ENCODE results near the gene ZFYVE28. TPM values are rescaled to one million over a fixed set of nuclear protein-coding genes. Genes with fewer than 3 reads are reported as not detected.

The ZFYVE28 gene
- total RNA-seq, 1 donor from 2014 or later, result 11.3 TPM

GRCh38 chr4:2387829-2388228, 30.6 kb downstream of the ZFYVE28 start:
- DNase-seq (ENCODE audit: extremely low spot score in 2 of 2), result no peak
- TF ChIP-seq CTCF (IDR thresholded peaks at IDR 0.05) (no peak), POLR2A (IDR thresholded peaks at IDR 0.05) (no peak), POLR2AphosphoS5 (IDR thresholded peaks at IDR 0.05; ENCODE audit: insufficient read depth in 1 of 2, low read depth in 1 of 2) (no peak)
- H3K4me1 ChIP-seq, result no peaks in the 10 kb centered on the region
- no peaks in the 10 kb centered on the region for H3K27me3 ChIP-seq
- intact Hi-C loops (cut with DNase I), result no loop called here
- no peak overlapping the region for H3K4me3 ChIP-seq
- no peak overlapping the region for H3K27ac ChIP-seq
- H3K36me3 ChIP-seq, result no peaks in the 10 kb centered on the region
- H3K9me3 ChIP-seq, result no peaks in the 10 kb centered on the region

- TF ChIP-seq POLR2A (IDR thresholded peaks at IDR 0.05), result no peak
- no peak for TF ChIP-seq POLR2AphosphoS5 (IDR thresholded peaks at IDR 0.05; ENCODE audit: insufficient read depth in 1 of 2, low read depth in 1 of 2)
- no peak for TF ChIP-seq CTCF (IDR thresholded peaks at IDR 0.05)
- Histone ChIP-seq H3K27ac (no peak overlapping the region), H3K4me1 (no peaks in the 10 kb centered on the region), H3K27me3 (no peaks in the 10 kb centered on the region), H3K36me3 (no peaks in the 10 kb centered on the region), H3K9me3 (no peaks in the 10 kb centered on the region), H3K4me3 (no peak overlapping the region)
- intact Hi-C loops (cut with DNase I), result no loop called here
- no peak for DNase-seq (ENCODE audit: extremely low spot score in 2 of 2)
These were observed 31.2 kb downstream of the ZFYVE28 start for GRCh38 chr4:2387218-2387617.

- no peak for DNase-seq (ENCODE audit: extremely low spot score in 2 of 2)
- intact Hi-C loops (cut with DNase I), result no loop called here
- no peaks in the 10 kb centered on the region for H3K4me1 ChIP-seq
These were observed 31.7 kb downstream of the ZFYVE28 start for GRCh38 chr4:2386717-2387116.

GRCh38 chr4:2385516-2385915, 32.9 kb downstream of the ZFYVE28 start:
- no peaks in the 10 kb centered on the region for H3K4me1 ChIP-seq
- H3K27me3 ChIP-seq, result no peaks in the 10 kb centered on the region
- DNase-seq (ENCODE audit: extremely low spot score in 2 of 2), result no peak
- no peak overlapping the region for H3K4me3 ChIP-seq
- intact Hi-C loops (cut with DNase I), result no loop called here
- H3K27ac ChIP-seq, result no peak overlapping the region
- H3K9me3 ChIP-seq, result no peaks in the 10 kb centered on the region
- TF ChIP-seq CTCF (IDR thresholded peaks at IDR 0.05) (no peak), POLR2A (IDR thresholded peaks at IDR 0.05) (no peak), POLR2AphosphoS5 (IDR thresholded peaks at IDR 0.05; ENCODE audit: insufficient read depth in 1 of 2, low read depth in 1 of 2) (no peak)
- no peaks in the 10 kb centered on the region for H3K36me3 ChIP-seq

More at GRCh38 chr4:2386717-2387116, 31.7 kb downstream of the ZFYVE28 start:
- Histone ChIP-seq H3K36me3 (no peaks in the 10 kb centered on the region), H3K27me3 (no peaks in the 10 kb centered on the region), H3K4me3 (no peak overlapping the region), H3K9me3 (no peaks in the 10 kb centered on the region), H3K27ac (no peak overlapping the region)
- no peak for TF ChIP-seq POLR2AphosphoS5 (IDR thresholded peaks at IDR 0.05; ENCODE audit: insufficient read depth in 1 of 2, low read depth in 1 of 2)
- no peak for TF ChIP-seq POLR2A (IDR thresholded peaks at IDR 0.05)
- no peak for TF ChIP-seq CTCF (IDR thresholded peaks at IDR 0.05)

- TF ChIP-seq CTCF (IDR thresholded peaks at IDR 0.05) (no peak), POLR2AphosphoS5 (IDR thresholded peaks at IDR 0.05; ENCODE audit: insufficient read depth in 1 of 2, low read depth in 1 of 2) (no peak), POLR2A (IDR thresholded peaks at IDR 0.05) (no peak)
- DNase-seq (ENCODE audit: extremely low spot score in 2 of 2), result no peak
- no peaks in the 10 kb centered on the region for H3K4me1 ChIP-seq
- H3K27me3 ChIP-seq, result no peaks in the 10 kb centered on the region
- H3K9me3 ChIP-seq, result no peaks in the 10 kb centered on the region
- no peak overlapping the region for H3K27ac ChIP-seq
- intact Hi-C loops (cut with DNase I), result no loop called here
- H3K36me3 ChIP-seq, result no peaks in the 10 kb centered on the region
- no peak overlapping the region for H3K4me3 ChIP-seq
These were observed 34.2 kb downstream of the ZFYVE28 start for GRCh38 chr4:2384245-2384644.

Measured in vagina (tissue), 2 donors.